Measurements from ENCODE around the gene C10orf105.

DNA sequence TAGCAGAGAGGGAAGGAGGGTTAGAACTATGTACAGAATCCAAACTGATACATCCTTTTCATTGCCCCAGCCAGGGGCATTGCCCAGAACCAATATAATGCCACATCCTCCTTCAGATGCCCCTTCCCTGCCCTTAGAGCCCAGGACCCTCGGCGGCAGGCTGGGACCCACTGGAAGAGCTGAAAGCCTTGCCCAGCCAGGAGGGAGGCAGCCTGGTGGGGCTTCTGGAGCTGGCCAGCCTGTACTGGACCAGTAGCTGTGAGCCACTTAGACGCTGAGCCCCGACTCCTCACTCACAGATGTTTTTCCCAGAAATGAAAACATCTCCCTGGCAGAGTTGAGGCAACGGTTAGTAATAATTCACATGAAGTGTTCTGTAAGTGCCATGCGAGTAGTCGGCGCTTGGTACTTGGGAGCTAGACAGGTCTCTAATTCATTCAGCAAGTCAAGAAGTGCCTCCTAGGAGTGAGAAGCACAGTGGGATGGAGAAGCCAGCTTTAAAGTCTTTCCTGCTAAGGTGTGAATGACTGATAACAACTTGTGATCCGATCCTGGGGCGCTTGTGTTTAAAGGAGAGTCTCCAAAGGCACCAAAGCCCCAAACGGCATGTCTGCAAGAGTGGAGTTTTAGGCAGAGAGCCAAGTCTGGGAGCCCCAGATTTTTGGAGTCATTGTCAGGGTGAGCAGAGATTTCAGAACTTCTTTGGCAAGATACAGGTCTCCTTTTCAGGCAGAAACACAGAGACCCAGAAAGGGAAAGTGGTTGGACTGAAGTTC is 44.0 kb upstream of the C10orf105 start:
- no peak for TF ChIP-seq GATA2 (IDR thresholded peaks at IDR 0.05; ENCODE audit: low read depth, low read length)
- TF ChIP-seq GATA3 (IDR thresholded peaks at IDR 0.05; ENCODE audit: low read depth, low read length) = no peak
